RWPE2 (cell line): ENCODE results near the gene KL.

Experiments used
- ATAC-seq: fragments of 200-7000 bp; cut with Tn5 transposase; 3 replicates; pipeline ENCODE4 v1.9.1; 2021; ENCODE audit warnings: low read depth
- DNase-seq: peaks from one replicate; pipeline ENCODE4 v3.0.0-alpha.2; 2020; ENCODE audit warnings: low spot score
- H3K27ac ChIP-seq: fragments of 450-650 bp; 2 replicates; pipeline ENCODE4 v1.5.1; 2017; ENCODE audit warnings: mild to moderate bottlenecking; ENCODE audit not compliant: poor library complexity, severe bottlenecking
- H3K27me3 ChIP-seq: fragments of 250-450 bp; sonication (Bioruptor Pico); 2 replicates; pipeline ENCODE4 v1.5.1; 2021; ENCODE audit warnings: mild to moderate bottlenecking, moderate library complexity; ENCODE audit not compliant: insufficient read depth, poor library complexity, severe bottlenecking
- H3K36me3 ChIP-seq: fragments of 250-450 bp; sonication (Bioruptor Pico); 2 replicates; pipeline ENCODE4 v1.5.1; 2020; ENCODE audit warnings: low read depth, mild to moderate bottlenecking, moderate library complexity
- H3K4me1 ChIP-seq: fragments of 250-450 bp; sonication (Bioruptor Pico); 2 replicates; pipeline ENCODE4 v1.5.1; 2021; ENCODE audit warnings: mild to moderate bottlenecking, moderate library complexity; ENCODE audit not compliant: insufficient read depth, poor library complexity, severe bottlenecking
- H3K4me3 ChIP-seq: fragments of 250-450 bp; sonication (Bioruptor Pico); 2 replicates; pipeline ENCODE4 v1.5.1; 2021; ENCODE audit warnings: mild to moderate bottlenecking, moderate library complexity; ENCODE audit not compliant: severe bottlenecking
- H3K9me3 ChIP-seq: fragments of 250-450 bp; sonication (Bioruptor Pico); 2 replicates; pipeline ENCODE4 v1.5.1; 2021; ENCODE audit warnings: mild to moderate bottlenecking, moderate library complexity; ENCODE audit not compliant: severe bottlenecking
- CTCF ChIP-seq: fragments of 450-650 bp; IDR thresholded peaks from one replicate; pipeline ENCODE4 v1.5.1; 2017; ENCODE audit warnings: mild to moderate bottlenecking, moderate library complexity; ENCODE audit not compliant: poor library complexity, severe bottlenecking

The KL gene

GRCh38 chr13:33101835-33102234 lies 85.6 kb downstream of the KL start:
- H3K27ac ChIP-seq = no peak overlapping the region
- no peaks in the 10 kb centered on the region for H3K4me1 ChIP-seq
- peaks cover 4% of the 10 kb centered on the region for H3K36me3 ChIP-seq
- H3K4me3 ChIP-seq = no peak overlapping the region
- no peak for ATAC-seq
- H3K27me3 ChIP-seq = no peaks in the 10 kb centered on the region
- no peak for TF ChIP-seq CTCF
- DNase-seq = no peak
- no peaks in the 10 kb centered on the region for H3K9me3 ChIP-seq

GRCh38 chr13:33103457-33103856 lies 87.2 kb downstream of the KL start:
- Histone ChIP-seq H3K9me3 (no peaks in the 10 kb centered on the region), H3K36me3 (peaks cover 14% of the 10 kb centered on the region), H3K27me3 (no peaks in the 10 kb centered on the region), H3K27ac (no peak overlapping the region), H3K4me3 (no peak overlapping the region), H3K4me1 (no peaks in the 10 kb centered on the region)
- TF ChIP-seq CTCF = no peak
- ATAC-seq (no peak), DNase-seq (no peak)

GRCh38 chr13:33105387-33106005 lies 89.3 kb downstream of the KL start:
- Histone ChIP-seq H3K9me3 (no peaks in the 10 kb centered on the region), H3K4me1 (no peaks in the 10 kb centered on the region), H3K36me3 (peaks cover 34% of the 10 kb centered on the region), H3K4me3 (no peak overlapping the region), H3K27ac (no peak overlapping the region), H3K27me3 (no peaks in the 10 kb centered on the region)
- DNase-seq = no peak
- no peak for TF ChIP-seq CTCF
- no peak for ATAC-seq

- ATAC-seq = no peak
These were observed 90.6 kb downstream of the KL start for GRCh38 chr13:33106656-33107360.

More at GRCh38 chr13:33106656-33107360, 90.6 kb downstream of the KL start:
- H3K27ac ChIP-seq = no peak overlapping the region
- H3K36me3 ChIP-seq = peaks cover 47% of the 10 kb centered on the region
- H3K4me3 ChIP-seq = no peak overlapping the region
- H3K27me3 ChIP-seq = no peaks in the 10 kb centered on the region
- no peaks in the 10 kb centered on the region for H3K9me3 ChIP-seq
- TF ChIP-seq CTCF = no peak
- no peaks in the 10 kb centered on the region for H3K4me1 ChIP-seq
- DNase-seq = no peak
